GM10248 (cell line): ENCODE measurements around the gene ABI3BP.

ENCODE experiments used
- CTCF ChIA-PET: fragments of 300-600 bp; sonication (Branson Sonifier 250); formaldehyde crosslinking; extraction: SDS; loops from one replicate; lab custom pipeline; 2021; ENCODE audit warnings: antibody characterized with exemption; lab: Yijun Ruan, JAX
- POLR2A ChIA-PET: fragments of 350-650 bp; sonication (Branson Sonifier 250); formaldehyde crosslinking; extraction: SDS; loops from one replicate; lab custom pipeline; 2020; ENCODE audit warnings: antibody characterized with exemption; lab: Yijun Ruan, JAX
- DNase-seq: peaks from one replicate; pipeline ENCODE4 v3.0.0; 2012; ENCODE audit errors: extremely low spot score
- CTCF ChIP-seq: IDR thresholded peaks from 2 replicates; pipeline ENCODE4 v1.5.1; 2012; ENCODE audit warnings: mild to moderate bottlenecking, low read depth; ENCODE audit errors: extremely low read depth, missing control alignments, control extremely low read depth

The ABI3BP gene

GRCh38 chr3:100732435-100732834 lies 260.8 kb downstream of the ABI3BP start:
- TF ChIP-seq CTCF, result no peak
- ChIA-PET CTCF (interaction anchor here (13.9 kb wide), 1 partner anchor 8 kb away, joined by 73 read pairs; no protein-coding TSS in a partner anchor), POLR2A (no interaction called here)
- no peak for DNase-seq

GRCh38 chr3:100730524-100730923 lies 262.7 kb downstream of the ABI3BP start:
- no peak for DNase-seq
- POLR2A ChIA-PET, result interaction anchor here (0.6 kb wide), 1 partner anchor 22 kb away, joined by 3 read pairs; no protein-coding TSS in a partner anchor
- CTCF ChIA-PET, result interaction anchor here (1.0 to 1.4 kb wide), 2 partner anchors 16 to 20 kb away, joined by 3 to 5 read pairs; no protein-coding TSS in a partner anchor
- TF ChIP-seq CTCF, result no peak

GRCh38 chr3:100726706-100727105 lies 266.5 kb downstream of the ABI3BP start:
- DNase-seq, result no peak
- ChIA-PET POLR2A (interaction anchor here (0.9 kb wide), 1 partner anchor 15 kb away, joined by 4 read pairs; no protein-coding TSS in a partner anchor), CTCF (interaction anchor here (1.0 to 8.5 kb wide), 4 partner anchors 12 to 20 kb away, joined by 3 to 73 read pairs (median 11); no protein-coding TSS in a partner anchor)
- no peak for TF ChIP-seq CTCF

GRCh38 chr3:100725935-100726513 lies 267.2 kb downstream of the ABI3BP start:
- DNase-seq, result no peak
- no peak for TF ChIP-seq CTCF
- CTCF ChIA-PET, result interaction anchor here (1.0 to 8.5 kb wide), 5 partner anchors 11 to 19 kb away, joined by 3 to 73 read pairs (median 11); no protein-coding TSS in a partner anchor
- POLR2A ChIA-PET, result interaction anchor here (0.9 kb wide), 1 partner anchor 14 kb away, joined by 4 read pairs; no protein-coding TSS in a partner anchor

GRCh38 chr3:100720426-100720825 lies 272.8 kb downstream of the ABI3BP start:
- no peak for DNase-seq
- TF ChIP-seq CTCF, result no peak
- ChIA-PET CTCF (interaction anchor here (2.3 to 8.5 kb wide), 3 partner anchors 9 to 19 kb away, joined by 9 to 73 read pairs (median 10); partner anchors contain the start of gene TFG), POLR2A (no interaction called here)

GRCh38 chr3:100719136-100719535 lies 274.1 kb downstream of the ABI3BP start:
- CTCF ChIA-PET, result interaction anchor here (2.3 kb wide), 1 partner anchor 9 kb away, joined by 9 read pairs; the partner anchor contains the start of gene TFG

More at GRCh38 chr3:100719136-100719535, 274.1 kb downstream of the ABI3BP start:
- no peak for TF ChIP-seq CTCF
- POLR2A ChIA-PET, result no interaction called here
- DNase-seq, result no peak
